ENCODE results near the gene VPS33B. TPM values are rescaled to one million over a fixed set of nuclear protein-coding genes. Genes with fewer than 3 reads are reported as not detected.

The VPS33B gene
- total and polyA plus RNA-seq, 2 of the 13 experiments (the other 11 are each of a cell fraction or from before 2014, with no cell fraction given), result 15.8 to 16.5 TPM

- BruUV-seq (replicated peaks), result no TSS peak
- no peak overlapping the region for H2AFZ ChIP-seq (ENCODE audit: low read length)
- no peak overlapping the region for H3K27ac ChIP-seq (ENCODE audit: extremely low read length, insufficient read depth, low read length)
- 88% methylated on average over 6 of the region's 6 CpGs for WGBS (ENCODE audit: low lambda C conversion rate)
- peaks cover 22% of the 10 kb centered on the region for H3K79me2 ChIP-seq (ENCODE audit: insufficient read depth, low read length)
- no peak overlapping the region for H3K9ac ChIP-seq (ENCODE audit: insufficient read depth, low read depth, low read length)
- no peaks in the 10 kb centered on the region for H3K27me3 ChIP-seq (ENCODE audit: control insufficient read depth in 1 of 2, insufficient read depth in 2 of 2, low read length in 2 of 2)
- ChIA-PET CTCF (ENCODE audit: low intra/inter-chr PET ratio, low total read pairs) (no interaction called here), POLR2A (no interaction called here)
- FAIRE-seq (no peak), DNase-seq (ENCODE audit: low spot score) (no peak), ATAC-seq (no peak)
- TF ChIP-seq ZBTB25 (CRISPR knock-in tag; IDR thresholded peaks at IDR 0.05), result no peak
- TF ChIP-seq POGK (CRISPR knock-in tag; conservative IDR thresholded peaks at IDR 0.05), result no peak
- no peak for TF ChIP-seq MXI1 (IDR thresholded peaks at IDR 0.05; ENCODE audit: borderline replicate concordance, low read depth, low read length)
- no peak for TF ChIP-seq ZNF713 (CRISPR knock-in tag; IDR thresholded peaks at IDR 0.05)
- TF ChIP-seq ZNF484 (CRISPR knock-in tag; IDR thresholded peaks at IDR 0.05; ENCODE audit: borderline replicate concordance, low read depth), result no peak
- TF ChIP-seq ZNF180 (CRISPR knock-in tag; IDR thresholded peaks at IDR 0.05; ENCODE audit: borderline replicate concordance, low read depth), result no peak
- TF ChIP-seq THAP7 (CRISPR knock-in tag; IDR thresholded peaks at IDR 0.05), result no peak
- no peak for TF ChIP-seq NFYC (CRISPR knock-in tag; IDR thresholded peaks at IDR 0.05)
- TF ChIP-seq TFDP1 (CRISPR knock-in tag; IDR thresholded peaks at IDR 0.05; ENCODE audit: borderline replicate concordance), result no peak
- TF ChIP-seq ZNF264 (CRISPR knock-in tag; IDR thresholded peaks at IDR 0.05), result no peak
- TF ChIP-seq NCOR1 (IDR thresholded peaks at IDR 0.05; ENCODE audit: borderline replicate concordance, low read length), result no peak
- no peaks in the 10 kb centered on the region for H4K20me1 ChIP-seq (ENCODE audit: insufficient read depth, low read length)
- intact Hi-C loops (cut with micrococcal nuclease; ENCODE audit: unreplicated experiment) (no loop called here), in situ Hi-C loops (cut with HindIII; ENCODE audit: extremely low pct_ligation_motif_present, low pct_unique_long_range_greater_than_20kb) (no loop called here)
- H3K9me3 ChIP-seq (ENCODE audit: low read length), result no peaks in the 10 kb centered on the region
- H3K4me1 ChIP-seq (ENCODE audit: insufficient read depth, low read length), result no peaks in the 10 kb centered on the region
- no peak overlapping the region for H3K4me3 ChIP-seq (replicated peaks in 1 of 3; ENCODE audit: insufficient read depth in 1 of 3, low read depth in 2 of 3, low read length in 3 of 3)
- H3K36me3 ChIP-seq (replicated peaks in 1 of 2; ENCODE audit: control insufficient read depth in 1 of 2, insufficient read depth in 2 of 2, low read length in 2 of 2), result peaks cover 16 to 73% of the 10 kb centered on the region in 2 experiments
- H3K4me2 ChIP-seq (ENCODE audit: low read depth, low read length), result no peak overlapping the region
Measured at GRCh38 chr15:90981681-90982080, 40.7 kb downstream of the VPS33B start.
